BE2C (cell line): Measurements from ENCODE around the gene LBX2. TPM values are rescaled to one million over a fixed set of nuclear protein-coding genes. Genes with fewer than 3 reads are reported as not detected.

Experiments
- DNase-seq: peaks from one replicate; pipeline ENCODE4 v3.0.0-alpha.2; 2020
- H3K27me3 ChIP-seq: fragments of 250-450 bp; sonication (Bioruptor Pico); 2 replicates; pipeline ENCODE4 v1.5.1; 2020; ENCODE audit warnings: mild to moderate bottlenecking
- H3K36me3 ChIP-seq: fragments of 250-450 bp; sonication (Bioruptor Pico); 2 replicates; pipeline ENCODE4 v1.5.1; 2020; ENCODE audit warnings: mild to moderate bottlenecking
- H3K4me1 ChIP-seq: fragments of 250-450 bp; sonication (Bioruptor Pico); 2 replicates; pipeline ENCODE4 v1.5.1; 2020
- H3K4me3 ChIP-seq: 2 replicates; pipeline ENCODE4 v1.5.1; 2011; ENCODE audit warnings: low read depth, low read length
- H3K9me3 ChIP-seq: fragments of 250-450 bp; sonication (Bioruptor Pico); 2 replicates; pipeline ENCODE4 v1.5.1; 2020
- polyA plus RNA-seq: library from polyadenylated mRNA; unstranded; fragments of >200 nt; gene quantifications from one replicate; pipeline ENCODE4 v1.2.1, GENCODE V29; 2012; ENCODE audit warnings: low read depth, missing spikeins; ENCODE audit not compliant: insufficient read length, insufficient read depth
- TF ChIP-seq, protein P1 (sequence below): IDR thresholded peaks from 2 replicates; pipeline ENCODE4 v1.5.1; 2012; ENCODE audit warnings: mild to moderate bottlenecking, low read depth, low read length

Gene LBX2, protein sequence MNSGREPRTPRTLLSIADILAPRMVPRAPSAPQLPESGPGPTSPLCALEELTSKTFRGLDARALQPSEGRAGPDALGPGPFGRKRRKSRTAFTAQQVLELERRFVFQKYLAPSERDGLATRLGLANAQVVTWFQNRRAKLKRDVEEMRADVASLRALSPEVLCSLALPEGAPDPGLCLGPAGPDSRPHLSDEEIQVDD
- polyA plus RNA-seq, result 3.0 TPM

DNA sequence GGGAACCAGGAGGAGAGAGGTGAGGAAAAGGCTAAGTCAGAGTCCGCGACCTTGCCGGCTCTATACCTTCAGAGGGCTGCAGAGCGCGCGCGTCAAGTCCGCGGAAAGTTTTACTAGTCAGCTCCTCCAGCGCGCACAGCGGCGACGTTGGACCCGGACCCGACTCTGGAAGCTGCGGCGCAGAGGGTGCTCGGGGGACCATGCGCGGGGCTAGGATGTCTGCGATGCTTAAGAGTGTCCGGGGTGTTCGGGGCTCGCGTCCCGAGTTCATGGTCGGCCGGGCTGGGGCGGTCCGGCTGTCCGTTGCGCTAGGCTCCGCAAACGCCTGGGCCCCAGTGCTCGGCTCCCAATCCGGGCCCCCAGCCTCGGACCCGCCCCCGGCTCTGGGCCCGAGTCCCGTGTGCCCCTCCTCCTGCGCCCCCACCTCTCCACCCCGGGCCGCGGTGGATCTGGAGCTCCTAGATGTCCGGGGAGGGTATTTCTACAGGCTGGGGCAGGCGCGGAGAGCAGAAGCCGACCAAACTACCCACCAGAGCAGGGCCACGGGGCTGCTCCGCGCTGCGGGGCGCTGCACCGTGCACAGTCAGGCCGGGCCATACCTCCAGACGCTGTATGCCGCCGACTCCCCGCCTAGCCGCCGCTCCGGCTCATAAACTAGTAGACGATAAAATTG lies at the start of gene LBX2:
TSS of gene LBX2 (minus strand) at position 337 of the 673 bp plus-strand sequence. CDS start at position 271, 66 bp downstream.
- Histone ChIP-seq H3K4me1 (peaks cover 5% of the 10 kb centered on the region; the same call in 1 of the 2 replicates), H3K9me3 (no peaks in the 10 kb centered on the region), H3K27me3 (no peaks in the 10 kb centered on the region), H3K4me3 (peak within 1 kb of the TSS; percentile 61), H3K36me3 (peaks cover 4% of the 10 kb centered on the region)
- DNase-seq, result no peak
- TF ChIP-seq, protein P1, sequence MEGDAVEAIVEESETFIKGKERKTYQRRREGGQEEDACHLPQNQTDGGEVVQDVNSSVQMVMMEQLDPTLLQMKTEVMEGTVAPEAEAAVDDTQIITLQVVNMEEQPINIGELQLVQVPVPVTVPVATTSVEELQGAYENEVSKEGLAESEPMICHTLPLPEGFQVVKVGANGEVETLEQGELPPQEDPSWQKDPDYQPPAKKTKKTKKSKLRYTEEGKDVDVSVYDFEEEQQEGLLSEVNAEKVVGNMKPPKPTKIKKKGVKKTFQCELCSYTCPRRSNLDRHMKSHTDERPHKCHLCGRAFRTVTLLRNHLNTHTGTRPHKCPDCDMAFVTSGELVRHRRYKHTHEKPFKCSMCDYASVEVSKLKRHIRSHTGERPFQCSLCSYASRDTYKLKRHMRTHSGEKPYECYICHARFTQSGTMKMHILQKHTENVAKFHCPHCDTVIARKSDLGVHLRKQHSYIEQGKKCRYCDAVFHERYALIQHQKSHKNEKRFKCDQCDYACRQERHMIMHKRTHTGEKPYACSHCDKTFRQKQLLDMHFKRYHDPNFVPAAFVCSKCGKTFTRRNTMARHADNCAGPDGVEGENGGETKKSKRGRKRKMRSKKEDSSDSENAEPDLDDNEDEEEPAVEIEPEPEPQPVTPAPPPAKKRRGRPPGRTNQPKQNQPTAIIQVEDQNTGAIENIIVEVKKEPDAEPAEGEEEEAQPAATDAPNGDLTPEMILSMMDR, result no peak

GRCh38 chr2:74548285-74548899 lies 49.0 kb upstream of the LBX2 start:
- no peak for DNase-seq
- Histone ChIP-seq H3K4me3 (peak overlapping the region; percentile 46), H3K27me3 (no peaks in the 10 kb centered on the region)

DNA sequence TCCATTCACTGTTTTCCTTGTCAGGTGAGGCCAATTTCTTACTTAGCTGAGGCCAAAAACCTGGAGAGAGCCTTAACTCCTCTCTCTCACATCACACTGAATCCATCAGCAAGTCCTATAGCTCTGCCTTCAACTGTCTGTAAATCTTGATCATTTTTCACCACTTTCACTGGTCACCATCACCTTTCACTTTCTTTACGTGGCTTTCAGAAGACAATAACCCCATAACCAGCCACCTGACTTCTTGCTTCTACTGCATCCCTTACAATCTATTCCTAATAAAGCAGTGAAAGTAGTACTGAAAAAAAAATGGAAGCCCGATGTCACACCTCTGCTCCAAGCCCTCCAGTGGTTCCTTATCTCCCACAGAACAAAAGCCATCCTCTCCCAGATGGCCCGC lies 46.6 kb upstream of the LBX2 start:
- Histone ChIP-seq H3K4me3 (no peak overlapping the region), H3K4me1 (no peaks in the 10 kb centered on the region), H3K27me3 (no peaks in the 10 kb centered on the region), H3K36me3 (no peaks in the 10 kb centered on the region), H3K9me3 (no peaks in the 10 kb centered on the region)
- TF ChIP-seq, protein P1, result no peak
- no peak for DNase-seq

More at GRCh38 chr2:74548285-74548899, 49.0 kb upstream of the LBX2 start:
- no peaks in the 10 kb centered on the region; the same call in 1 of the 2 replicates for H3K36me3 ChIP-seq
- H3K4me1 ChIP-seq, result no peaks in the 10 kb centered on the region
- H3K9me3 ChIP-seq, result no peaks in the 10 kb centered on the region
- TF ChIP-seq, protein P1, result no peak

- Histone ChIP-seq H3K4me3 (no peak overlapping the region), H3K9me3 (no peaks in the 10 kb centered on the region), H3K27me3 (no peaks in the 10 kb centered on the region), H3K4me1 (no peaks in the 10 kb centered on the region), H3K36me3 (no peaks in the 10 kb centered on the region)
- DNase-seq, result no peak
- TF ChIP-seq, protein P1, result no peak
Observed at GRCh38 chr2:74544634-74545033, 45.2 kb upstream of the LBX2 start.

DNA sequence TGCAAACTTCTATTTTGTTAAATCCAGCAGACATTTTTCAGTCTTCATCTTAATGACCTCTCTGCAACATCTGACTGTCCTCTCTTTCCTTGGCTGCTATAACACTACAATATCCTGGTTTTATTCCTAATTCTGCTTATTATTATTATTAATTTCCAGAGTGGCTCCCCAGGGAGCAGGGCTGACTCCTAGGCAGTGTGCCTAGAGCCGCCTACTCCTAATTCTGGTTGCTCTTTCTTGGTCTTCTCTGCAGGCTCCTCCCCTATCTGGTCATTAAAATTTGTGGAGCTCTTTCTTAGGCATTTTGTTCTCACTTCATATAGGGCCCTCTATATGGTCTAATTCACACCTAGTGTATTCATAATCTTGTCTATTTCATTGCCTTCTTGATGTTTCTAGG lies 43.6 kb upstream of the LBX2 start:
- no peak for DNase-seq

More for the DNA sequence above, 43.6 kb upstream of the LBX2 start:
- Histone ChIP-seq H3K27me3 (no peaks in the 10 kb centered on the region), H3K4me1 (no peaks in the 10 kb centered on the region), H3K4me3 (no peak overlapping the region), H3K36me3 (no peaks in the 10 kb centered on the region), H3K9me3 (no peaks in the 10 kb centered on the region)
- TF ChIP-seq, protein P1, result no peak
